DOHH2 (cell line): ENCODE results near the gene DCAF8.

Experiments
- H3F3A ChIP-seq: fragments of 200-600 bp; sonication (generic), shearing (Covaris generic); 2 replicates; pipeline ENCODE4 v1.6.0; 2016; ENCODE audit warnings: antibody characterized with exemption, mild to moderate bottlenecking; ENCODE audit not compliant: control insufficient read depth, insufficient read depth
- H3K27ac ChIP-seq: fragments of 200-600 bp; sonication (generic); 2 replicates; pipeline ENCODE4 v1.5.1; 2014; ENCODE audit warnings: low read depth, mild to moderate bottlenecking, low read length, moderate library complexity
- H3K27me3 ChIP-seq: fragments of 200-600 bp; sonication (generic); 2 replicates; pipeline ENCODE4 v1.6.1; 2014; ENCODE audit warnings: mild to moderate bottlenecking, low read length, mixed read lengths; ENCODE audit not compliant: control insufficient read depth
- H3K36me3 ChIP-seq: fragments of 200-600 bp; sonication (generic); 2 replicates; pipeline ENCODE4 v1.6.1; 2014; ENCODE audit warnings: mild to moderate bottlenecking, low read length, moderate library complexity, mixed read lengths; ENCODE audit not compliant: control insufficient read depth
- H3K4me1 ChIP-seq: fragments of 200-600 bp; sonication (generic); 2 replicates; pipeline ENCODE4 v1.6.1; 2014; ENCODE audit warnings: mild to moderate bottlenecking, low read length, mixed read lengths; ENCODE audit not compliant: control insufficient read depth
- H3K4me2 ChIP-seq: fragments of 200-600 bp; sonication (generic); 2 replicates; pipeline ENCODE4 v1.6.0; 2014; ENCODE audit warnings: mild to moderate bottlenecking, low read length, moderate library complexity
- H3K4me3 ChIP-seq: fragments of 200-600 bp; sonication (generic); 2 replicates; pipeline ENCODE4 v1.5.1; 2014; ENCODE audit warnings: mild to moderate bottlenecking, low read length, mixed read lengths
- H3K79me2 ChIP-seq: fragments of 200-600 bp; sonication (generic); 2 replicates; pipeline ENCODE4 v1.6.1; 2014; ENCODE audit warnings: mild to moderate bottlenecking, low read length, mixed read lengths; ENCODE audit not compliant: control insufficient read depth
- H3K9me2 ChIP-seq: fragments of 200-600 bp; sonication (generic); replicated peaks from 2 replicates; pipeline ENCODE4 v1.6.1; 2014; ENCODE audit warnings: mild to moderate bottlenecking, low read length, mixed read lengths; ENCODE audit not compliant: control insufficient read depth
- H3K9me3 ChIP-seq: fragments of 200-600 bp; sonication (generic); 2 replicates; pipeline ENCODE4 v1.6.1; 2014; ENCODE audit warnings: antibody characterized with exemption, low read length, mixed read lengths; ENCODE audit not compliant: control insufficient read depth, insufficient read depth
- H4K20me1 ChIP-seq: fragments of 200-600 bp; sonication (generic); 2 replicates; pipeline ENCODE4 v1.6.0; 2014; ENCODE audit warnings: low read depth, mild to moderate bottlenecking, antibody characterized with exemption, low read length, moderate library complexity; ENCODE audit not compliant: control insufficient read depth, insufficient read depth
- EZH2phosphoT487 ChIP-seq: fragments of 200-600 bp; sonication (generic); IDR thresholded peaks from 2 replicates; pipeline ENCODE4 v1.6.1; 2017; ENCODE audit warnings: borderline replicate concordance, mild to moderate bottlenecking, antibody characterized with exemption, low read length, moderate library complexity, mixed read lengths
- TF ChIP-seq, protein P1 (sequence below): fragments of 200-600 bp; sonication (generic); IDR thresholded peaks from one replicate; pipeline ENCODE4 v1.5.1; 2014; ENCODE audit warnings: antibody characterized with exemption, mild to moderate bottlenecking, low read depth, low read length; ENCODE audit not compliant: poor library complexity, severe bottlenecking

The DCAF8 gene

DNA sequence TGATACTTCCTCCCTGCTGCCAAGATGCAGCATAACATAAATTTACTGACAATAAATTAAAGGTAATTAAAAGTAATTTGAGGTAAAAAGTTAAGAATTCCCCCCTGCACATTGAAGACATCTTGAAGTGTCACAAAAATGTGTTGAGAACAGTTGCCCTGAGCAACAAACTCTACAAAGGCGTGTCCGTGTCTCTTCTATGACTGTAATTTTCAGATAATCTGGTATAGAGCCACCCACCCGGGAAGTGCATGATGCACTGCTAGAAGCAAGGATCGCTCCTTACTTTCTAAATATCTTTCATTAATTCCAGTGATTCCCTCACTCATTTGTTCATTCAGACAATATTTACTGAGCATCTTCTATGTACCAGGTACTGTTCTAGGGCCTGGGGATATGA lies 83.0 kb downstream of the DCAF8 start:
- H3K79me2 ChIP-seq, result no peaks in the 10 kb centered on the region
- H3K27me3 ChIP-seq, result peaks cover 11% of the 10 kb centered on the region; the same call in 1 of the 2 replicates
- no peaks in the 10 kb centered on the region for H3K9me3 ChIP-seq
- H3K9me2 ChIP-seq, result no peaks in the 10 kb centered on the region
- no peaks in the 10 kb centered on the region for H3K4me1 ChIP-seq
- H4K20me1 ChIP-seq, result no peaks in the 10 kb centered on the region
- no peak overlapping the region for H3K4me2 ChIP-seq
- no peak overlapping the region for H3K4me3 ChIP-seq
- H3K27ac ChIP-seq, result no peak overlapping the region
- TF ChIP-seq, protein P1, sequence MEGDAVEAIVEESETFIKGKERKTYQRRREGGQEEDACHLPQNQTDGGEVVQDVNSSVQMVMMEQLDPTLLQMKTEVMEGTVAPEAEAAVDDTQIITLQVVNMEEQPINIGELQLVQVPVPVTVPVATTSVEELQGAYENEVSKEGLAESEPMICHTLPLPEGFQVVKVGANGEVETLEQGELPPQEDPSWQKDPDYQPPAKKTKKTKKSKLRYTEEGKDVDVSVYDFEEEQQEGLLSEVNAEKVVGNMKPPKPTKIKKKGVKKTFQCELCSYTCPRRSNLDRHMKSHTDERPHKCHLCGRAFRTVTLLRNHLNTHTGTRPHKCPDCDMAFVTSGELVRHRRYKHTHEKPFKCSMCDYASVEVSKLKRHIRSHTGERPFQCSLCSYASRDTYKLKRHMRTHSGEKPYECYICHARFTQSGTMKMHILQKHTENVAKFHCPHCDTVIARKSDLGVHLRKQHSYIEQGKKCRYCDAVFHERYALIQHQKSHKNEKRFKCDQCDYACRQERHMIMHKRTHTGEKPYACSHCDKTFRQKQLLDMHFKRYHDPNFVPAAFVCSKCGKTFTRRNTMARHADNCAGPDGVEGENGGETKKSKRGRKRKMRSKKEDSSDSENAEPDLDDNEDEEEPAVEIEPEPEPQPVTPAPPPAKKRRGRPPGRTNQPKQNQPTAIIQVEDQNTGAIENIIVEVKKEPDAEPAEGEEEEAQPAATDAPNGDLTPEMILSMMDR, result no peak
- TF ChIP-seq EZH2phosphoT487, result no peak
- H3K36me3 ChIP-seq, result no peaks in the 10 kb centered on the region
- no peaks in the 10 kb centered on the region for H3F3A ChIP-seq

DNA sequence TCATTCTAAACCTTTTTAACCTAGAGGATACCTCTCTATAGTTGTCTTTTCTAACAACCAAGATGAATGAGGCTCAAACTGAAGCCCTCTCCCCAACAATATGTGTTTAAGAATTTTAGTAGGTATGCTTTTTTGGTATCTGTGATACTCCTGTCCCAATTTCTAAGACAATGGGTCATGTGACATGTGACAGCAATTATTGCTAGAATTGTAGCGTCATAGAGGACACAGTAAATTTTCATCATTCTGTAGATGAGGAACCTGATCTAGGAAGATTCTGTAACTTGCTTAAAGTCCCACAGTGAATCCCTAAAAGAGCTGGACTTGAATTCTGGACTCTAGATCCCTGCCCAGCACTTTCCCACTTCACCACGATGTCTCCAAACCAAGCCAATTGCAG lies 83.6 kb downstream of the DCAF8 start:
- TF ChIP-seq, protein P1, result no peak
- TF ChIP-seq EZH2phosphoT487, result no peak
- Histone ChIP-seq H3K79me2 (no peaks in the 10 kb centered on the region), H3K4me2 (no peak overlapping the region), H3F3A (no peaks in the 10 kb centered on the region), H3K9me2 (no peaks in the 10 kb centered on the region), H4K20me1 (no peaks in the 10 kb centered on the region), H3K4me1 (no peaks in the 10 kb centered on the region), H3K4me3 (no peak overlapping the region), H3K27me3 (peaks cover 16% of the 10 kb centered on the region; the same call in 1 of the 2 replicates), H3K27ac (no peak overlapping the region), H3K9me3 (no peaks in the 10 kb centered on the region), H3K36me3 (no peaks in the 10 kb centered on the region)

DNA sequence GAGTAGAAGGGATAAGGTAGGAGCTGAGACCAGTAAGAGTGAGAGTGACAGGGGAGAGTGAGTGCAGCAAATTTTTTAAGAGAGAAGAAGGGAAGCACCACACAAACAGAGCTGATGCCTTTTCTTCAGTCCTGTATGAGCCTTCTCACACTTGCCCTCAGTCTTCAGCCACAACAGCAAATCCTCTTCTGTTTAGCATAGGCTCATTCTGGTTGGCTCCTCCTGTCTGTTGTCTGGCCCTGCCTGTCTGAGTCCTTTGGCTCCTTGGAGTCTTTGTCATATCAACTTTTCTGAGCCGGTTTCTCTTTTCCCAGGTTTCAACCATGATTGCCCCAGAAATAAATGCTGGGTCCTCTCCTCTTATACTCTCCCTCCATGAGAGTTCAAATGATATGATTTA lies 84.7 kb downstream of the DCAF8 start:
- Histone ChIP-seq H4K20me1 (no peaks in the 10 kb centered on the region), H3K79me2 (no peaks in the 10 kb centered on the region), H3K4me3 (no peak overlapping the region), H3K27ac (no peak overlapping the region), H3K4me2 (no peak overlapping the region), H3K36me3 (no peaks in the 10 kb centered on the region), H3K9me3 (no peaks in the 10 kb centered on the region), H3K27me3 (peaks cover 21% of the 10 kb centered on the region; the same call in 1 of the 2 replicates), H3K9me2 (no peaks in the 10 kb centered on the region), H3F3A (no peaks in the 10 kb centered on the region), H3K4me1 (no peaks in the 10 kb centered on the region)
- TF ChIP-seq, protein P1, result no peak
- TF ChIP-seq EZH2phosphoT487, result no peak

DNA sequence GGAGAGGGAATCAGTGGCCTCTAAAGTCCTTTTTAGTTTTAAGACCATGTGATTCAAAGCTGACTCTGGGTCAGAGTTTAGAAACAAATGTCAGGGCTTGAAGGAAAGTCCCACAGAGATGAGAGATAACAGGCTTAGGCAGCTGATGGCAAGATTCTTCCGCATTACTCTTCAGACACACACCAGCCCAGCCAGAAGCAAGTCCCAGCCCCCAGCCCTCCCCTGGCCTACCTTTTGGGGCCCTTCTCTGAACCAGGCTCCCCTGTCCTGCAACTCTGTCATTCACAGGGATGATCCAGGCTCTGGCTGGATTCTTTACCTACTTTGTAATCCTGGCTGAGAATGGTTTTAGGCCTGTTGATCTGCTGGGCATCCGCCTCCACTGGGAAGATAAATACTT lies 85.1 kb downstream of the DCAF8 start:
- no peaks in the 10 kb centered on the region for H3K9me2 ChIP-seq
- no peaks in the 10 kb centered on the region for H3K9me3 ChIP-seq
- H3K4me1 ChIP-seq, result no peaks in the 10 kb centered on the region
- no peak overlapping the region for H3K27ac ChIP-seq
- H3K79me2 ChIP-seq, result no peaks in the 10 kb centered on the region
- no peaks in the 10 kb centered on the region for H3F3A ChIP-seq
- H3K36me3 ChIP-seq, result no peaks in the 10 kb centered on the region
- no peak overlapping the region for H3K4me3 ChIP-seq
- peaks cover 21% of the 10 kb centered on the region; the same call in 1 of the 2 replicates for H3K27me3 ChIP-seq
- no peak overlapping the region for H3K4me2 ChIP-seq
- H4K20me1 ChIP-seq, result no peaks in the 10 kb centered on the region
- TF ChIP-seq EZH2phosphoT487, result no peak
- TF ChIP-seq, protein P1, result no peak
